Measurements from ENCODE around the gene SLC22A4. TPM values are rescaled to one million over a fixed set of nuclear protein-coding genes. Genes with fewer than 3 reads are reported as not detected.

Gene SLC22A4
- 12.5 and 34.1 TPM in 2 replicates for total RNA-seq

GRCh38 chr5:132293992-132294727 lies at the start of gene SLC22A4:
TSS of gene SLC22A4 (plus strand) at chr5:132294394. CDS start at chr5:132294617, 223 bp downstream.

GRCh38 chr5:132257131-132258101 lies 36.8 kb upstream of the SLC22A4 start, which contains the start of gene PDLIM4:
TSS of gene PDLIM4 (plus strand) at chr5:132257696. CDS start at chr5:132257735, 39 bp downstream.

GRCh38 chr5:132369474-132370180 lies 75.4 kb downstream of the SLC22A4 start, which contains the start of gene SLC22A5:
TSS of gene SLC22A5 (plus strand) at chr5:132369710. CDS start at chr5:132369973, 263 bp downstream.

Small RNA genes lying within 50 kb of the gene (small RNA-seq; reads per million reads assigned to genes)
- gene MIR3936 (ENCODE audit: low replicate concordance), result 0.13 reads per million

Other genes starting within 250 kb of the SLC22A4 start
- gene IL3, start 233.7 kb upstream of the SLC22A4 start, total RNA-seq, result not detected in 2 replicates
- gene CSF2, start 220.6 kb upstream of the SLC22A4 start, total RNA-seq, result 0.66 and 5.3 TPM in 2 replicates
- gene P4HA2, start 66.5 kb upstream of the SLC22A4 start, total RNA-seq, result 168 and 206 TPM in 2 replicates
- gene PDLIM4, start 36.7 kb upstream of the SLC22A4 start, total RNA-seq, result 26.9 and 91.1 TPM in 2 replicates
- 5.7 and 9.2 TPM in 2 replicates for gene SLC22A5, start 75.3 kb downstream of the SLC22A4 start, total RNA-seq
- 58.0 and 94.3 TPM in 2 replicates for gene IRF1, start 196.4 kb downstream of the SLC22A4 start, total RNA-seq
- not detected in 2 replicates for gene IL5, start 249.1 kb downstream of the SLC22A4 start, total RNA-seq